ENCODE measurements around the gene SHC3.
"Not testable (repeated sequence)": the region's sequence is repeated elsewhere in the genome, so short reads cannot be mapped to it uniquely, and the experiment has no call there.

DNA sequence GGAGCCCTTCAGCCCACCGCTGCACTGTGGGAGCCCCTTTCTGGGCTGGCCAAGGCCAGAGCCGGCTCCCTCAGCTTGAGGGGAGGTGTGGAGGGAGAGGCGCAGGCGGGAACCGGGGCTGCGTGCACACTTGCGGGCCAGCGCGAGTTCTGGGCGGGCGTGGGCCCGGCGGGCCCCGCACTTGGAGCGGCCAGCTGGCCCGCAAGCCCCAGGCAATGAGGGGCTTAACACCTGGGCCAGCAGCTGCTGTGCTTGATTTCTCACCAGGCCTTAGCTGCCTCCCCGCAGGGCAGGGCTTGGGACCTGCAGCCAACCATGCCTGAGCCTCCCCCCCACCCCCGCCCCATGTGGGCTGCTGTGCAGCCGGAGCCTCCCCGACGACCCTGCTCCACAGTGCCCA is 30.7 kb upstream of the SHC3 start:
- TF ChIP-seq, protein P1, sequence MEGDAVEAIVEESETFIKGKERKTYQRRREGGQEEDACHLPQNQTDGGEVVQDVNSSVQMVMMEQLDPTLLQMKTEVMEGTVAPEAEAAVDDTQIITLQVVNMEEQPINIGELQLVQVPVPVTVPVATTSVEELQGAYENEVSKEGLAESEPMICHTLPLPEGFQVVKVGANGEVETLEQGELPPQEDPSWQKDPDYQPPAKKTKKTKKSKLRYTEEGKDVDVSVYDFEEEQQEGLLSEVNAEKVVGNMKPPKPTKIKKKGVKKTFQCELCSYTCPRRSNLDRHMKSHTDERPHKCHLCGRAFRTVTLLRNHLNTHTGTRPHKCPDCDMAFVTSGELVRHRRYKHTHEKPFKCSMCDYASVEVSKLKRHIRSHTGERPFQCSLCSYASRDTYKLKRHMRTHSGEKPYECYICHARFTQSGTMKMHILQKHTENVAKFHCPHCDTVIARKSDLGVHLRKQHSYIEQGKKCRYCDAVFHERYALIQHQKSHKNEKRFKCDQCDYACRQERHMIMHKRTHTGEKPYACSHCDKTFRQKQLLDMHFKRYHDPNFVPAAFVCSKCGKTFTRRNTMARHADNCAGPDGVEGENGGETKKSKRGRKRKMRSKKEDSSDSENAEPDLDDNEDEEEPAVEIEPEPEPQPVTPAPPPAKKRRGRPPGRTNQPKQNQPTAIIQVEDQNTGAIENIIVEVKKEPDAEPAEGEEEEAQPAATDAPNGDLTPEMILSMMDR (IDR thresholded peaks at IDR 0.05) = not testable (repeated sequence)
- not testable (repeated sequence) for TF ChIP-seq POLR2A (IDR thresholded peaks at IDR 0.05)

Data from esophagus squamous epithelium (tissue), 4 donors.